Stimulated activated CD8-positive, alpha-beta memory T cell treated with anti-CD3 and anti-CD28 coated beads, Interleukin-4, amount 100 ng/mL, for 24 hours (primary cell): ENCODE data around the gene WTIP.
"Not testable (repeated sequence)": the region's sequence is repeated elsewhere in the genome, so short reads cannot be mapped to it uniquely, and the experiment has no call there.

Source experiments
- DNase-seq: peaks from one replicate; pipeline ENCODE4 v3.0.0-alpha.2; 2020; ENCODE audit warnings: low read depth

WTIP gene

DNA sequence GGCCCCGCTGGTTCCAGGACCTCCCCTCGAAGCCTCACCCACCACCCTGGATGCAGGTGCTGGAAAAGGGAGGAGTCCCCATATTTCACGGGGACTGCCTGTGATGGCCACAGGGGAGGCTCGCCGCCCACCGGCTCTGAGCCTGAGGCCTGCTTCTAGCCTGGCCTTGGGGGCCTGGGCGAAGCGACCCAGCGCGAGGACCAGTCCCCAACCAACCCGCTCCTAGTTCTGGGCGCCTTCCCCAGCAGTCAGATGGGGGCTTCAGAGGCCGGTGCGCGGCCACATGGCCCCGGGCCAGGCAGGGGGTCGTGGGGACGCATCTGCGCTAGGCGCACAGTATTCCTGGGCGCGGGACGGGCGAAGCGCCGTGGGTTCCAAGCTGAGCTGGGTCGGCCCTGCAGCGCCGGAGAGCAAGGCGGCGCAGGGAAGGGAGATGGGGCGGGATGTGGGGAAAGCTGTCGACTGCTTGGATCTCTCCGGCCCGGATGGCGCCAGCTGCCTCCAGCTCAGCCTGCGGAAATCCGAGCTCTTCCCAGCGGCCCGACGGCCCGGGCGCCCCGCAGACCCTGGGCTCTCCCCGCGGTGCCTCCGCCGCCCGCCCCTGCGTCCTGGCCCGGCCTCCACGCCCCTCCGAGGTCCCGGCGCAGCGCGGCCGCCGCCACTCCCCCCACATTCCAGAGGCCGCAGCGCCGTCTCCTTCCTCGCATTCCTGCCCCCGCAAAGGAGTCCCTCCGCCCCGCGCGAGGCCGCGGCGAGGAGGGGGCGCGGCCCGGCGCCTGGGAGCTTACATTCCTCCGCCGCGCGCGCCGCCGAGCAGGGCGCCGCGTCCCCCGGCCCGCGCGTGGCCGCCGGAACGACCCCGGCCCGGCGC is at the start of gene WTIP:
WTIP (plus strand) TSS at position 788 of the 871 bp plus-strand sequence. CDS start 217 bp downstream, outside the sequence.
- DNase-seq = no peak

DNA sequence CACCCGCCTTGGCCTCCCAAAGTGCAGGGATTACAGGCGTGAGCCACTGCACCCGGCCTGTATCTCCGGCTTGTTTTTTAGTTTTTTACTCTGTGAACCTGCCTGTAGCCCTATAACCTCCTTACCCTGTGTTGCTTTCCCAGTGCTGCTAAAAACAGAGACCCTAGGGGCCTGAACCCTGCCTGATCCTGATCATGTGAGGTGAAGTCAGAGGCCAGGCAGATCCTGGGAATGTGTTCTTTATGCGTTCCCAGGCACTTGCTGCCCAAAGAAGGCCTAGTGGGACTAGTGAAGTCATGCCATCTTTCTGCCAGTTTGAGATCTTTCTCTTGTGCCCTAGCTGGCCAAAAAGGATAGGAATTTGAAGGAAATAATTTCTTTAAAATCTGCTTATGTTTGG is 48.8 kb upstream of the WTIP start:
- DNase-seq = no peak

DNA sequence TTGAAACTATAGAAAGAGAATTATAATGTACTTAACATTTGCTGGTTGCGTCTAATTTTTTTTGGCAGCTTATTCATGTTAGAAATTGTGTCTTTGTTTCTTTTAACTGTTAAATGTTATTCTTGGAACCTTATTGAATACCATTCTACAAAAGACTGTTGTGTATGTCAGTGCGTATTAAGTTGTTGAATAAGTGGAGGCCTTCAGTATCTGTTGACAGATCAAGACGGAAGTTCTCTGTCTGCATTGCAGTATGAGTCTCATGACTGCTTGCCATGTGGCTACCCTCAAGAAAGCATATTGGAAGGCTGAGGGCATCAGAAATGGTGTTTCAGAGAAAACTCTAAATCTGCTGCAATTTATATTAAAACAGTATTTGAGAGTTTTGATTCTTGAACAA is 44.8 kb upstream of the WTIP start:
- no peak for DNase-seq

DNA sequence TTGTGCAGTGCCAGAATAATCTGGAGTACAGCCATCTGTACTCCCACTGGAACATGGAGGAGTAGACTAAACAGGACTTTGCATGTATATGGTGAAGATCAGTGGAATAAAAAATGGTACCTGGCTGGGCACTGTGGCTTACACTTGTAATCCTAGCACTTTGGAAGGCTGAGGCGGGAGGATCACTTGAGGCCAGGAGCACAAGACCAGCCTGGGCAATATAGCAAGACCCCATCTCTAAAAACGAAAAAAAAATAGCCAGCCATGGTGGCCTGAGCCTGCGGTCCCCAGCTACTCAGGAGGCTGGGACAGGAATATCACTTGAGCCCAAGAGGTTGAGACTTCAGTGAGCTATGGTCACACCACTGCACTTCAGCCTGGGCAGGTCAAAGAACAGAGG is 33.4 kb upstream of the WTIP start:
- DNase-seq = no peak

DNA sequence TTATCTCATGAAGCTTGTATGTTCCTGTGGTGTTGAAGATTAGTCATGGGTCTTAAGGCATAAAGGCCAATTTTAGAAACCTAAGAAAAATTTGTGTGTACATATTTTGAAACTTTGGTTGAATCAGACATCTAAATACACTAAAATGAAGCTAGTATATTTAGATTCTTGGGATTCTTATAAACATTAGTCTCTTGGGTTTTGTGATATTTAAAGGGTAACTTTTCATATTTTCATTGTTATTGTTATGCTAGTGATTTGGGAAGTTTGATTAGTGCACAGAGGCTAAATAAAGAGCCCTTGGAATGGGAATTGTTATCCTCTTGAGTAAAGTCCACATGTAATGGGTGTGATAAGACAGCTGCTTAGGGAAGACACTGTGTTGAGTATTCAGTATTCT is 28.8 kb upstream of the WTIP start:
- no peak for DNase-seq

DNA sequence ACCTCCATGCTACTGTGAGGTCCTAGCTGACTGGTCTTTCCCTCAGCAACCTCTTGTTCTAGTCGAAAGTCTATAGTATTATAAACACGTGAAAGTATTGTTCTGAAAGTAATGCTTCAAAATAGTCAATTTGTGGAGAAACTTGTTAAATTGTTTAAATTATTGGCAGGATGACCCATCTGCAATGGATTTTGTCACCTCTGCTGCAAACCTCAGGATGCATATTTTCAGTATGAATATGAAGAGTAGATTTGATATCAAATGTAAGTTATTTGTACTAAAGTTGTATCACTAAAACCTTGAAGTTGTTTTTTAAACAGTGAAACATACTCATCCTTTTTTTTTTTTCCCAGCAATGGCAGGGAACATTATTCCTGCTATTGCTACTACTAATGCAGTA is 27.5 kb upstream of the WTIP start:
- no peak for DNase-seq

DNA sequence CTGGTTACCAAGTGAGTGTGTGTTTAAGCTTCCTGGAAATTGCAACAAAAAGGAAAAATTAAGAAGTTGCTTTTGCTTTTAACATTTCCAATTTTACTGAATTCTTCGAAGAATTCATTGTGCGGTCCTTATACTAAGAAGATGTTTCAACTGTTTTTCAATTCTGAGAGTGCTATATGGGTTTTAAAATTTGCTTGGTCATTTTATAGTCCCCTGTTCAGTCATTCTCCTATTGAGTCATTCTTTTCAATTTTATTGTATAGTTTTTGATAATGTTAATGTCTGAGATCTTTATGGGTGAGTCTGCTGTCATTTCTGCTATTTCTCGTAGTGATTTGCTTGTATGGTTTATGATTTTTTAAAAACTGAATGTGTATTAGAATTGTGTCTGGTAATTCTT is 26.9 kb upstream of the WTIP start:
- no peak for DNase-seq

DNA sequence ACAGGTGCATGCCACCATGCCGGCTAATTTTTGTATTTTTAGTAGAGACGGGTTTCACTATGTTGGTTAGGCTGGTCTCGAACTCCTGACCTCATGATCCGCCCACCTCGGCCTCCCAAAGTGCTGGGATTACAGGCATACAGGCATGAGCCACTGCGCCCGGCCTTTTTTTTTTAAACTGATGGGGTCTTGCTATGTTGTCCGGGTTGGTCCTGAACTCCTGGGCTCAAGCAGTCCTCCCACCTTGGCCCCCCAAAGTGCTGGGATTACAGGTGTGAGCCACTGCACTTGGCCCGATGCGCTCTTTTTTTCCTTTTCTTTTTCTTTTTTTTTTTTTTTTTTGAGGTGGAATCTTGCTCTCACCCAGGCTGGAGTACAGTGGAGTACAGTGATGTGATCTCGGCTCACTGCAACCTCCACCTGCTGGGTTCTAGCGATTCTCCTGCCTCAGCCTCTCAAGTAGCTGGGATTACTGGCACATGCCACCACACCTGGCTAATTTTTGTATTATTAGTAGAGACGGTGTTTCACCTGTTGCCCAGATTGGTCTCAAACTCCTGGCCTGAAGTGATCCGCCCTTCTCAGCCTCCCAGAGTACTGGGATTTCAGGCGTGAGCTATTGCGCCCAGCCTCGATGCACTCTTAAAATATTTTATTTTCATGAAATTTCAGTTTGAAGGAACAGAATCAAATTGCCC is 25.6 kb upstream of the WTIP start:
- not testable (repeated sequence) for DNase-seq

DNA sequence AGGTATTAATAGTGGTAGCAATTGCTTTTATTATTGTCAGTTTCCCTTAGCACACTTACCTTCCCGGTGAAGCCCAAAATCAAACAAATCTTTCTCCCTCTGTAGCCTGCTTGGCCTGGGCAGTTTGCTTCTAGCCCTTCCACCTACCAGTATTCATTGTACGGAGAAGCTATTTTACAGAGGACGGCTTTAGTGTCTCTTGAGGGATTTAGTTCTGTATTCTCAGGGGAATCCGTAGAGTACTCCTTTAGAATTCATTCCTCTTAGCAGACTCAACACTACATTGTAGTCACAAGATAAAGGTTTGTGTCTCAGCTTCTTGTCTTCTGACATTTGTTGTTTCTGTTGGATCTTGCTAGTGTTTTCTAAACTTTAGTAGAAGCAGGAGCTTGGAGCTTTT is 24.1 kb upstream of the WTIP start:
- DNase-seq = no peak

DNA sequence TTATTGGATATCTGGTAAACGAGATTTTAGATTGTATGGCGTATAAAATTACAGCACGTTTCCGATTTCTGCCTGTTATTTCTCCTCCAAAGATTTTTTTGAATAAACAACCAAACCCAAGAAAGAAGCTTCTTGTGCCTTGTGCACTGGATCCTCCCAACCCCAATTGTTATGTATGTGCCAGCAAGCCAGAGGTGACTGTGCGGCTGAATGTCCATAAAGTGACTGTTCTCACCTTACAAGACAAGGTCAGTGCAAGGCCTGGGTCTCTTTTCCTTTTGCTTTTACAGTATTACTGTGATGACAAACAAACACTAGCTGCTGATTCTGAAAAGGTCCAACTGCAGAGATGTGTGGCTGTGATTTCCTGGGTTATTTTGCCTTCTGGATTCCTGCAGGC is 22.9 kb upstream of the WTIP start:
- DNase-seq = no peak

DNA sequence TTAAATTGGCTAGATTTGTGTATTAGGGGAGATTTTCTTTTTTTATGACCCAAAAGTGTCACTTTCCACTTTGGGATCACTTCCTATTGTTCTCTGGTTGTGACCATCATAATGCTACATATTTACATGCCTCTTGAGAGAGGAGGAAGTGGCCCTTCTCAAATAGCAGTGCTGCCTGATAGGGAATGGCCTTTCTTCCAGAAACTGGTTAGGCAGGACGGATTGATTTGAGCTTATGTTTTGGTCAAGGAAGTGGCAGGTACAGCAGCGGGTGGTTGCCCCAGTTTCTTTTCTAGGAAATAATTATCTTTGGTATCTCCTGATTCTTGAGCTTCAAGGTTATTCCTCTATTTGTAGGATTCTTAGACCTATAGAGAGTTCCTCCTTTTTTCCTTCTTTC is 21.9 kb upstream of the WTIP start:
- no peak for DNase-seq

DNA sequence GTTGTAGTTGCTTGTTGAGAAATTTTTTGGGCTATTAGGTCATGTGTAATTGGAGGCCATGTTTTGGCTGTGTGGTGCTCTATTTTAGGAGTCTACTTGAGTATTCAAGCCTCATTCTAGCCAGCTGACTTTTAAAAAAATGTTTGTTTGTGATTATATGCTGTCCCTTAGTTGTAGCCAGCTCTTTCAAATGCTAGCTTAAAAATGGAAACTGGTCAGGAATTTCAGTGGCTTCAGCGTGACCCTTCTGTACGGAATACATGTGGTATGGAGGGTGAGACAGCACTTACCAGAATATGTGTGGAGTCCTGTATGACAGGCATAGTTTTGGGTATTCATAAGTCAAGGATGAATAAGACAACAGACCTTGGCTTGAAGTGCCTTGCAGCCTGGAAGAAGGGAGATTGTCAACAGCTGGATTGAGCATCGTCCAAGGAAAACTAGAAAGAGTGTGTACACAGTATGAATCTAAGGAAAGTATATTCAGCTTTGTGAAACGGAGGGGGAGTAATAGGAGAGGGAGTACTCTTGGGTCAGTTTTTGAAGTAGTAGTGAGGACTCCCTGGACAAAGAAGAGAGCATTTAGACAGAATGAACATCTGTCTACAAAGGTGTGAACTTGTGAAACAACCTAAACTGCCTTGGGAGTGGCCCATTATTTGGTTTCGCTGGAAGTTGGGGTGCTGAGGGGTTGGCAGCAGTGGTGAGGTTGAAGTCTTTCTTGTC is 20.0 kb upstream of the WTIP start:
- no peak for DNase-seq

DNA sequence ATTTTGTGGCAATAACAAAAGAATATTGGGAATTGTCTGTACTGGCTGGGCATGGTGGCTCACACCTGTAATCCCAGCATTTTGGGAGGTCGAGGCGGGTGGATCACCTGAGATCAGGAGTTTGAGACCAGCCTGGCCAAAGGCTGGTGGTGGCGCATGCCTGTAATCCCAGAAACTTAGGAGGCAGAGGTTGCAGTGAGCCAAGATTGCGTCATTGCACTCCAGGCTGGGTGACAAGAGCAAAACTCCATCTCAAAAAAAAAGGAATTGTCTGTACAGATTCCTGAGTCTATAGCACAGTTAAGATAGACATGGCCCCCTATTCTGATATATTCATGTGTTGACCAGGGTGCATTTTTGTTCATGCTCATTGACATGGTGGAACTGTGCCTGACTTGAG is 16.8 kb upstream of the WTIP start:
- not testable (repeated sequence) for DNase-seq

DNA sequence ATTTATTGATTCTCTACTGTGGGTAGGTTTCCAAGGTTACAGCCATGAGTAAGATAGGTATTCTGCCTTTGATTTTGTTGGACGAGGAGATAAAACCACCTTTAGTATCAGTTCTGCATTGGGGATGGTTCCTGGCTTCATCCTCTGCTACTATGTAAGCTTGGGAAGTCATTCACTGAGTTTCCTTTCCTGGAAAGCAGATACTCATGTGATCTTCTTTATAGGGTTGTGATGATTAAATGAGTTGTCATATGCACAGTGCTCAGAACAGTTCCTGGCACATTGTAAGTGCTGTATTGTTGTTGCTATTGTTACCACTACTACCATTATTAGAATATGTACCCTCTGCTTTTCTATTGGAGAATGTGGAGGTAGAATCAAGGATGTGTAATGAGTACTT is 13.1 kb upstream of the WTIP start:
- DNase-seq = no peak

DNA sequence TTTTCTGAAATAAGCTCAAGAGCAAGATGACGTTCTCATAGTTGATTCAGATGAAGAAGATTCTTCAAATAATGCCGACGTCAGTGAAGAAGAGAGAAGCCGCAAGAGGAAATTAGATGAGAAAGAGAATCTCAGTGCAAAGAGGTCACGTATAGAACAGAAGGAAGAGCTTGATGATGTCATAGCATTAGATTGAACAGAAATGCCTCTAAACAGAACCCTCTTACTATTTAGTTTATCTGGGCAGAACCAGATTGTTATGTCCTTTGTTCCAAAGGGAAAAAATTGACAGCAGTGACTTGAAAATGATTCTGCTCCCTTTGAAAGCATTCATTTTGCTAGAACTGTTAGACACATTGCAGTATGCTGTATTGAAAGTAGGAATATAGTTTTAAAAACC is 12.5 kb upstream of the WTIP start:
- DNase-seq = not testable (repeated sequence)

DNA sequence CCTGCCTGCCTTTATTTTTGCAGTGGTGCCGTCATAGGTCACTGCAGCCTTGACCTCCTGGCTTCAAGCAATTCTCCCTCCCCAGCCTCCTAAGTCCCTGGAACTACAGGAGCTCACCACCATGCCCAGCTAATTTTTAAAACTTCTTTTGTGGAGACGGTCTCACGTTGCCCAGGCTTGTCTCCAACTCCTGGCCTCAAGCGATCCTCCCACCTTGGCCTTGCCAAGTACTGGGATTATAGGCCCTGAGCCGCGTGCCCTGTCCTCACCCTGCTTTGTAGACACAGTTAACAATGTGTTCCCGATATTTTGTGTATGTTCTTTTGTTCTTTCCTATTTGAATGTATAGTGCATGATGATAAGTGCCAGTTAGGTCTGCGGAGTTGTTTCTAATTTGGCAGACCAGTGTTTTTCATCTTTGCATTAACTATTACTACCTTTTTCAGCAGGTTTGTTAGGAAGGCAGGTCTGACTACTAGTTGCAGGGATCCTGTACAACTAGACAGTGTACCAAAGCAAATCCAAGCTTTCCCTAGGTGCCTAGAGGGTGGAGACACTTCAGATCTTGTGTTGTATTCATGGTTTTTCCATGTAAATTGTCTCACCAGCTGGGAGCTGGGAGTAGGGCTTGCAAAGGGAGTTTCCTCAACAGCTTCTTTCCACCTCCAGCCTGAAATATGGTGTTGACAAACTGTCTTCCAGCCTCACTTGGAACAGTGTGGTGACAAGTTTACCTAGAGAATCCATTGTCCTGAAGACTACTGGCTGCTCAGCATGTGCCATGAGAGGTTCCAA is 9.5 kb upstream of the WTIP start:
- no peak for DNase-seq

DNA sequence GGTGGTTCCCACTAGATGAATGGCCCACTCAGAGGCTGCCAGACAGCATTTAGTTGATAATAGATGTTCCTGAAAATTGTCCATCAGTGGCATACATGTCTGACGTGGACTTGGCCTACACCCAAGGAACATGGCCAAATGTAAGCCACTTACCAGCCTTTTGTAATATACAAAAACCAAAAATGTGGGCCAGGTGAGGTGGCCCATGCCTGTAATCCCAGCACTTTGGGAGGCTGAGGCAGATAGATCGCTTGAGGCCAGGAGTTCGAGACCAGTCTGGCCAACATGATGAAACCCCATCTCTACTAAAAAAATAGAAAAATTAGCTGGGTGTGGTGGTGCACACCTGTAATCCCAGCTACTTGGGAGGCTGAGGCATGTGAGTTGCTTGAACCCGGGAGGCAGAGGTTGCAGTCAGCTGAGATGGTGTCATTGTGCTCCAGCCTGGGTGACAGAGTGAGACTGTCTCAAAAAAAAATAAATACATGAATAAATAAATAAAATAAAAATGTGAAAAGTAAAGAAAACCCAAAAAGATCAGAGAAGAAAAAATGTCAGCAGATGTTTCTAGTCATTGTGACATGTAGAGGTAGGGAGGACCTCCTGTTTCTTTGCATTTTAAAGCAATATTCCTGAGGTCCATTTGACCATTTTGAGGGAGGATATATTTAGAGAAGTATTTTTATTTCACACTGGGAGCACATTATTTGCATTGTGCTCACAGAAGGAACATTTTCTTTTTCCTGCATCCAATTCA is 7.1 kb upstream of the WTIP start:
- no peak for DNase-seq

DNA sequence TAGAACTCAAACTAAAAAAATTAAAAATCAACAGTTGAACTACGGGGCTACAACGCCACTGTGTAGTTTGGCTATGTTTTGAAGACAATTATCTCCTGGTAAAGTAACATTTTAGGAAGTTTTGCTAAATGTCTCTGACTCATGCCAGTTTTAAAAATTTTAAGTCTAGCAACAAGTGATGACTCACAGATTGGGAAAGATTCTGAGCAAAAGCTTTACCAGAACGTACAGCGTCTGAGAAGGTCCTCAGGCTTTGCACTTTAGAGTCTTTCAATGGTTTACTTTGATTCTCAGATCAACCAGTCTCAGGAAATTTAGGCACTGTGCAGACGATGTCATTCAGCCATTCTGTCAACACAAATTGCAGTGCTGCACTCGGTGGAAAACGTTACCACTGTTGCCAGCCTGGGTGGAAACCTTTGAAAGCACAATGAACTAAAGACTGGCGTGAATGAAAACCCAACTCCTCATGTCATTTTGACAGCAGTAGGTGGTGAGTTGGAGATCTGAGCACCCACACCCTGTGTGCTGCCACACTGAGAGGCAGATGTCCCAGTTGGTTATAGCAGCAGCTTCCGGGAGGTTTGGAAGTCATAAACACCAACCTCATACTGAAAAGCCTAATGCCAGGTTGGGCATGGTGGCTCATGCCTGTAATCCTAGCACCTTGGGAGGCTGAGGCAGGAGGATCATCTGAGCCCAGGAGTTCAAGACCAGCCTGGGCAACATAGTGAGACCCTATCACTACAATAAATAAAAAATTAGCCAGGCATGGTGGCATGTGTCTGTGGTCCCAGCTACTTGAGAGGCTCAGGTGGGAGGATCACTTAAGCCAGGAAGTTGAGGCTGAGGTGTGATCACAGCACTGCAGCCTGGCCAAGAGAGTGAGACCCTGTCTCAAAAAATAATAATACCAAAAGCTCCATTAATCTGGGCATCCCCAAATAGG is 6.3 kb upstream of the WTIP start:
- DNase-seq = no peak

DNA sequence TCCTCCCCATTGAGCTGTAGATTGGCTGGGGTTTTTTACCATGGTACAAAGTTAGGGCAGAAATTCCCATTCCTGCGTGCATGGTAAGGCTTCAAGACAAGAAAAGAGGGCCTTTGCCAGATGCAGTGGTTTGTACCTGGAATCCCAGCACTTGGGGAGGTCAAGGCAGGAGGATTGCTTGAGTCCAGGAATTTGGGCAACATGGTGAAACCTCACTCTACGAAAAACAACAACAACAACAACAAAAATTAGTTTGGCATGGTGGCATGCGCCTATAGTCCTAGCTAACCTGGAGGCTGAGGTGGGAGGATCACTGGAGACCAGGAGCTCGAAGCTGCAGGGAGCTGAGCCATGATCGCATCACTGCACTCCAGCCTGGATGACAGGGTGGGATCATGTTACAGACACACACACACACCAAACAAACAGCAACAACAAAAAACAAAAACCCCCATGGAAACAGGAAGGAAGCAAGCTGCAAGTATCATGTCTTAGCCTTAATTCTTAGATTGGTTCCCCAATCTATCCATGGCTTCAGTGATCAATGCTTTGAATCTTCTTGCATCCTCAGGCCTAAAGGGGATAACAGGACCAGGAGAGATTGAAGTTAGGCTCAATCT is 5.5 kb upstream of the WTIP start:
- no peak for DNase-seq

DNA sequence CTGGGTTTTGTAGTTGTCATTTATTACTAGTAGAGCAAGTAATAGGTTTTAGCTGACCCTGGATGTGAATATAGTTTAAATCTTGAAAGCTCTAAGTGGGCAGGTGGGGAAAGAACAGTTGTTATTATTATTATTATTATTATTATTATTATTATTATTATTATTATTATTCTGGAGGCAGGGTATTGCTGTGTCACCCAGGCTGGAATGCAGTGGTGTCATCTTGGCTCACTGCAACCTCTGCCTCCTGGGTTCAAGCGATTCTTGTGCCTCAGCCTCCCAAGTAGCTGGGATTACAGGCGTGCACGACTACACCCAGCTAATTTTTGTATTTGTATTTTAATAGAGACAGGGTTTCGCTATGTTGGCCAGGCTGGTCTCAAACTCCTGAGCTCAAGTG is 3.1 kb upstream of the WTIP start:
- not testable (repeated sequence) for DNase-seq
